Stimulated activated CD4-positive, alpha-beta T cell treated with anti-CD3 and anti-CD28 coated beads, Interleukin-1b, Interleukin-23, amount 100 ng/mL, for 24 hours (primary cell): ENCODE data around the gene CCDC191.

ENCODE experiments used
- DNase-seq, 4 experiments: peaks; one replicate each; pipeline ENCODE4 v3.0.0-alpha.2; 2020; ENCODE audit warnings: low read depth in 4 of 4, low spot score in 1 of 4

CCDC191 gene

GRCh38 chr3:114060906-114061655 lies 4.8 kb upstream of the CCDC191 start:
- DNase-seq, result no peak

- DNase-seq, result no peak
Measured at GRCh38 chr3:114058646-114059045, 2.3 kb upstream of the CCDC191 start.

DNA sequence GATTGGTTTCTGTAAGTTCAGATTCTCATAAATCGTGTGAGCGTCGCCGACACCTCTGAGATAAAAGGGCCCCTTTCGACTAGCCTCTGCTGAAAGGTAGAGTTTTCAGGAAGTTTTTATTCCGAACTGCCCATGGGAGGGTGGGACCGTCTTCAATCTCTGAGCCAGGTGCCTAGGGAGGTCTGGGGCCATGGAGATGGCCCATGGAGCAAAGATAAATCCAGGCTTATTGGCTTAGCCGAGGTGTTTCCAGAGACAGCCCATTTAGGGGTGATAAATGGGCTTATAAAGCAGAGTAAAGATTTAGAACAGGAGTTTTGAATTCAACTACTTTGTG lies 653 bp upstream of the CCDC191 start:
- DNase-seq, result no peak

- DNase-seq, result no peak
Measured at GRCh38 chr3:114052216-114052615, 4.1 kb downstream of the CCDC191 start.

GRCh38 chr3:114043205-114043604 lies 13.1 kb downstream of the CCDC191 start:
- DNase-seq, result no peak

GRCh38 chr3:114035896-114036295 lies 20.4 kb downstream of the CCDC191 start:
- DNase-seq, result no peak

DNA sequence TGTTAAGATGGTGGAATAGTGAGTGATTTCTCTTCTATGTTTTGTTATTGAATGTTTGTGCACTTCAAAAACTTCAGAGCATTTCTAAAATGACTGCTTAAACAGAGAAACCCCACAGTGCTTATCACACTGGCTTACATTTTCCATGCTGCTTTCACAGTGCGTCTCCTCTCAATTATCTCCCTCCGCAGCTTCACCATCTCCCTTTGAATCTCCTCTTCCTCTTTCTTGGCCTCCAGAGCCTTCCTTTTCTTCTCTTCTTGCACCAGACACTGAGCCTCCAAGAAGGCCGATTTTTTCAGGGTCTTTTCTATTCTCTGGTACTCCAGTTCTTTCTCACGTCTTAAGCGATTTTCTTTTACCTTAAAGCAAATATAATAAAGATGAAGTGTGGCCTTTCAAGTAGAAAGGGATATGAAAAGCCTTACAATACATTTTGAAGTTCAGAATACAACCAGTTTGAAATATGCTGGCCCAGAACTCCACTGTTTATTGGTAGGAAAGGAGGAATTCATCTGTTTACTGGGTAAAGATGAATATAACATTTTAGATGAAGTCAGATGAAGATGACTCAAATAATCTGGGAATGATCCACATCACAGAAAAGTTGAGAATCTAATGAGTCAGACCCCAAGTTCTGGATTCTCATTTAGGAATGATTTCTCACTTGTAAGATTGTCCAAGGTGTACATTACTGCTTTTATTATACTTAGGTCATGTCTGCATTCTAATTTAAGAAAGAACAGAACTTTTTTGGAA lies 21.4 kb downstream of the CCDC191 start:
- DNase-seq, result no peak

DNA sequence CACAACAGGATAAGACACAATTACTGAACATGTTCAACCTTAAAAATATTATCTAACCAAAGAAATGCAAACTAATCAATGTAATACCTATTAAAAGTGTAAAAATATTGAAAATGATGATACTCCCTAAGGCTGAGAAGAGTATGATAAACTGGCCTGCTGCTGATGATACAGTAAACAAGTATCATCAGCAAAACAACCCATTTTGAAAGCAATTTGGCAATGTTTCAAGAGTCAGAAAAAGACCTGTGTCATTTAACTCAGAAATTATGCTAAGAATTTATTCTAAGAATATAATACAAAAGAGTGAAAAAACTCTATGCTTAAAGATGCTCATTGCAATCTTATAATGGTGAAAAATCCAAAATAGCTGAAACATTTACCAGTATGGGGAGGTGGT lies 22.1 kb downstream of the CCDC191 start:
- no peak for DNase-seq

DNA sequence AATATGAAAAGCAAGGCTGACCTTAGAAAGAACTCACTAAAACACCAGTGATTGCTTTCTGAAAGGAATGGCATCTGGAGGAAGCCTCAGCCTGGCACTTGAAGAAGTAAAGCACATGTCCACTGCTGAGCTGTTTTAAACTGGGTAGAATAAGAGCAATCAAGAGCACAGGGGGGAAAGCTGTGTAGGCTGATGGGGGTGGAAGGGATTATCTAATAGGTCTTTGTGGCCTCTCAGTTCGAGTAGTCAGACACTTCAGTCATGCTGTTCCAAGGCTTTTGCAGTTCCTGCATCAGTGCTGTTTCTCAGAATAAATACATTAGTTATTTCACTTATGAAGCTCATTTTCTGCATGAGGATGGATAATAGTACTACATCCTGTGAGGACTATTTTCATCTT lies 22.6 kb downstream of the CCDC191 start:
- DNase-seq, result no peak

- no peak for DNase-seq
Measured at GRCh38 chr3:114026331-114026730, 30.0 kb downstream of the CCDC191 start.

- DNase-seq, result no peak
Measured at GRCh38 chr3:114025451-114025850, 30.9 kb downstream of the CCDC191 start.

GRCh38 chr3:114022145-114022802 lies 34.1 kb downstream of the CCDC191 start:
- no peak for DNase-seq

- DNase-seq, result no peak
Measured at GRCh38 chr3:114020907-114021306, 35.4 kb downstream of the CCDC191 start.

DNA sequence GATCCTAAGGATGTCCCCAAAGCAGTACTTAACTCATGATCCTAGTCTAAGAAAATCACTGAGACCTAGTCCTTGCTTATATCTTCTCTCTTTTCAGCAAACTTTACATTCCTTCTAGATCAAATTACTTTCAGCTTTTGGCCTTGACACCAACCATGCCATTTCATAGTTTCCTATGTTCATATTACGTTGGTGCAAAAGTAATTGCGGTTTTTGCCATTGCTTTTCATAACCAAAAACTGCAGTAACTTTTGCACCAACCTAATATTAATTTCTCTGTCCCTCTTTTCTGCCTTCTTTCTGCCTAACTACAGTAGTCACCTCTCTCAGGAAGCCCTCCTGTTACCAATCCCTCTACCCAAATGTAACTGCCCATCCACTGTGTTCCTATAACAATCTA lies 36.8 kb downstream of the CCDC191 start:
- DNase-seq, result no peak

GRCh38 chr3:114014211-114014610 lies 42.1 kb downstream of the CCDC191 start:
- DNase-seq, result no peak

DNA sequence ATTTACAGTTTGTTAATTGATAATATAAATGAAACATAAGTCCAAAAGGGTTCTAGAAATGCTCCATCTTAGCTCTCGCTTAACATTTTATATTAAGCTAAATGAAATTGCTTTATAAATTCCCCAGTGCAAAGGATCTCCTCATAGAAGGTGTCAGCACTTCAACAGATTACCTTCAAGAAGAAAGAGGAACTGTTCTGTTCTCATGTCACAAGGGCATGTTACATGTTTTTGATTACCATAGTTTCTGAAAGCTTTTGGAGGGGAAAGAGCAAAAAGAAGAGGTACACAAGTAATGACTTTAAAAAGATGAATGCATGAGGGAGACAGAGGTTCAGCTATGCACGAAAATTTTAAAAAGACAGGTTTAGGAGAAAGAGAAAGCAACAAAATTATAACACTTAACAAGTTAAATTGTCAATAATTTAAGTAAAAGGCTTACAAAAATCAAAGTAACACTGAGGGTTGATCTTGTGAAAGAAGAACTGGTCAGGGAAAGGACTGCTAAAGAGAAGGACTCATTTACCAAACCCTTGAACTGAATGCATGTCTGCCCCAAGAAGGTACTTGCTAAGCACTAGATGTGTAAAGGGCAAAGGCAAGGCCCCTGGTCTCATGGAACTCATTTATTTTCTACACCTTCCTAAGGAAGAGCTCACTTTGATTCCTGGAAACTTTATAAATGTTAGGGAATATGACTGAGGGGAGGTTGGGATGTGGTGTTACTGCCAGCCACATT lies 45.1 kb downstream of the CCDC191 start:
- DNase-seq, result no peak

DNA sequence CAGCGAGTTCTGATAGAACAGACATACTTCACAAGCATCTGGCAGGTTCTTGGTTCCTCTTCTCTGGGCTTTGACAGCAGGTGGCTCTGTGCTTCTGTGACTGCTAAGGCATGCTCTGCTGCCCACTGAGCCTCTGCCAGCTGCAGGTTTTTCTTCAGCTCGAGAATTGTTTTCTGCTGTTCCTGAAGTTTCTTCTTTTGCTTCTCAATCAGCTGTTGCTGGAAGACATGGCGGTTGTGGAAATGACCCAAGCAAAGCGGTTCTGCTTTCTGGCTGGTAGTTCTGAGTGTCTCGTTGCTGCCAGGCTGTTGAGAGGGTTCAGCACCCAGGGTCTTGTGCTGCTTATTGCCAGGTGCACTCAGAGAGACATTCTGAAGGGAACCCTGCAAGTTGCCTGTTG lies 50.8 kb downstream of the CCDC191 start:
- no peak for DNase-seq

- DNase-seq, result no peak
Measured at GRCh38 chr3:113985541-113985940, 70.8 kb downstream of the CCDC191 start.

DNA sequence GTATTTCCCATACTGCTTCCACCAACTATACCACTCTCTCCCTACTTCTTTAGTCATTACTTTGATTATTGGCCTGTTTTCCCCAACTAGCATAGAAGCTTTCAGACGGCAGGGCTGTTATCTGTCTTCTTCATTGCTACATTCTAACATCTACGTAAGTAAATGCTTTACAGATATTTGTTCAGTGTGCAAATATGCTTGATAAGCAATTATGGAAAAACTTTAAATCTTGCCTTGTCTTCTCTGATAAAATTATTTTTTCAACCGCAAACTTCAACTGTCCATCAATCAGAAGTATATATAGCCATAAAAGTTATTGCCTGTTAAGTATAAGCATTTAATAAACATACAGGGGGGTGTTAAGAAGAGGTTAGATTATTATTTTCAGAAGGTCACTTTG lies 72.8 kb downstream of the CCDC191 start:
- no peak for DNase-seq

DNA sequence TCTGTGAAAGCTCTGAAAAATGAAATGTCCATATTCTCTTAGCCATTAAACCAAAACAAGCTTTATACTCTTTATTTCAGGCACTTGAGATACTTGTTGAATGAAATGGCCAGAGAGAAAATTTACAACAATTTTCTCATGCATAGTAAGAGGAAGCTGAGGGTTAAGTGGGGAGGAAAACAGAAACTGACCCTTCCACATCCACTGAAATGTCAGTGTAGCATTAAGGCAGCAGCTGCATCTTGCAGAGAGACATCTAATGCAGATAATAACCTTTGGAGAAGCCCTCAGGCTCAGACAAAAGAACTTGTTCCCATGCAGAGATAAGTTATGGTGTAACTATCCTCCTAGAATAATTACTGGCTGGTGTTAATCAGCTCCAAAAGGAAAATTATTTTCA lies 74.5 kb downstream of the CCDC191 start:
- DNase-seq, result no peak

- no peak for DNase-seq
Measured at GRCh38 chr3:113979916-113980315, 76.4 kb downstream of the CCDC191 start.

DNA sequence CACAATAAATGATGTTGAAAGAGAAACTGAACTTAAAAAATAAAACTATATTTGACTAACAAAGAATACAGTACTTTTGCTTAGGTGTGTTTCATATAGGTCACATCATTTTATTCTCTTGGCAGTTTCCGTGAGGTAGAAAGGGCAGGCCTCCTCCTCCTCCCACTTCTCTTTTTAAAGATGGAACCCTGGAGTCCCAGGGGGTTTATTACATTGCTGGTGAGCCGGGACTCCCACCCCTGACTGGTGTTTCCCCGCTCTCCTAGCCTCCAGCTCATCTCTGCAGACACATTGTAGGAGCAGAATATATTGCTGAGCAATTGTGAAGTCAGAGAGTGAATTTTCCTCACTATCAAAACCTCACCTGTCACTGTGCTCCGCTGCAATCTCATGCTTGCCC lies 78.5 kb downstream of the CCDC191 start:
- DNase-seq, result no peak
